Adipose tissue (tissue), 3 donors: Measurements from ENCODE around the gene DBH. TPM values are rescaled to one million over a fixed set of nuclear protein-coding genes. Genes with fewer than 3 reads are reported as not detected.
"Not testable (repeated sequence)": the region's sequence is repeated elsewhere in the genome, so short reads cannot be mapped to it uniquely, and the experiment has no call there.

ENCODE experiments used
- H3K27ac ChIP-seq: one replicate; pipeline ENCODE4 v1.5.1; 2013; ENCODE audit warnings: low read depth, low read length
- WGBS, 3 donors: extraction: QIAGEN DNeasy Blood & Tissue Kit; methylation state at CpG; one replicate each; pipeline ENCODE4 v1.1.7; 2013; 5-methylcytosine and 5-hydroxymethylcytosine counted together
- polyA plus RNA-seq, 3 donors: library from polyadenylated mRNA; stranded (reverse); fragments of 200-250 nt; gene quantifications; one replicate each; pipeline ENCODE4 v1.2.3, GENCODE V29; 2013
- donor health status: healthy with polysubstance abuse.
- donor health status: Bipolar disorder and iron deficiency.
- donor health status: healthy.

The DBH gene
- polyA plus RNA-seq, 3 donors, result 0.01 to 0.05 TPM; not detected in 1

DNA sequence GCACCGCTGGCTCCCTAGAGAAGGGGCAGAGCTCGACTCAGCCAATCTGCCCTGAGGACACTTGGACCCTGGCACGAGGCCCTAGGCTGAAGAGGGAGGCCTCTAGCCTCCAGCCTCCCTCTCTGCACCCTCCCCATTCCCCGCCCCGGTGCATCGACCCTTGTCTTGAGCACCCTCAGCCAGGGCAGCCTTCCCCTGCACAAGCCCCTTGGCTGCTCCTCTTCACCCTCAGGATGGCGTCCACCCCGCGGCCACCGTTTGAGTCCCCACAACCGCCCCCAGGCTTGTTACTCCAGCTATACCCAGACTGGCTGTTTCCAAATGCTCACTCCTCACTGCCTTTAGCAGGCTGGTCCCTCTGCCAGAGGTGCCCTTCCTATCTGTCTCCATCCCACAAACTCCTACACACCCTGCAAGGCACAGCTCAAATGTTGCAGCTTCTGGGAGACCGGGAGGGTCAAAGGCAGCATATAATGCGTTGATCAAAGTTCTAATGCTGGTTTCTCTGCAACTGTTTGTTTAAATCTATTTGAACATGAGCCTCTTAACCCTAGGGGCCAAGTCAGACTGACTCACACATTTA is 20.5 kb upstream of the DBH start:
- no peak overlapping the region for H3K27ac ChIP-seq
- WGBS, 3 donors, result 67 to 72% (median 71%) methylated on average over 12 to 13 of the region's 13 CpGs

GRCh38 chr9:133616643-133617405 is 19.3 kb upstream of the DBH start:
- 76 to 81% (median 77%) methylated on average over 12 to 13 of the region's 13 CpGs for WGBS, 3 donors
- no peak overlapping the region for H3K27ac ChIP-seq

DNA sequence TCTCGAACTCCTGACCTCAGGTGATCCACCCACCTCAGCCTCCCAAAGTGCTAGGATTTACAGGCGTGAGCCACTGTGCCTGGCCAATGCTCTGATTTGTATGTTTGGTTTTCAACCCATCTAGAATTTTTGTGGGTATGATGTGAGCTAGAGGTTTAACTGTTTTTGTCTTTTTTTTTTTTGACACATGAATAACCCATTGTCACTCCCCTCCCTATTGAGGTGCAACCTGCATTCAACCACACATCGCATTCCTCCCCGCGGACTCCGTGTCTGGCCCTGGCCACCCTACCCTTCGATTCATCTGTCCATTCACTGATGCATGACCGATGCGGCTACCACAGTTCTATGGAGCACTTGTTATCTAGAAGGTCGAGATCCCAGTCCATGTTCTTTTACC is 17.4 kb upstream of the DBH start:
- WGBS, 3 donors, result 79 to 86% (median 86%) methylated on average over 10 of the region's 10 CpGs
- H3K27ac ChIP-seq, result no peak overlapping the region

- H3K27ac ChIP-seq, result no peak overlapping the region
- 11 to 17% (median 15%) methylated on average over 8 of the region's 8 CpGs for WGBS, 3 donors
Observed at GRCh38 chr9:133619791-133620190, 16.4 kb upstream of the DBH start.

DNA sequence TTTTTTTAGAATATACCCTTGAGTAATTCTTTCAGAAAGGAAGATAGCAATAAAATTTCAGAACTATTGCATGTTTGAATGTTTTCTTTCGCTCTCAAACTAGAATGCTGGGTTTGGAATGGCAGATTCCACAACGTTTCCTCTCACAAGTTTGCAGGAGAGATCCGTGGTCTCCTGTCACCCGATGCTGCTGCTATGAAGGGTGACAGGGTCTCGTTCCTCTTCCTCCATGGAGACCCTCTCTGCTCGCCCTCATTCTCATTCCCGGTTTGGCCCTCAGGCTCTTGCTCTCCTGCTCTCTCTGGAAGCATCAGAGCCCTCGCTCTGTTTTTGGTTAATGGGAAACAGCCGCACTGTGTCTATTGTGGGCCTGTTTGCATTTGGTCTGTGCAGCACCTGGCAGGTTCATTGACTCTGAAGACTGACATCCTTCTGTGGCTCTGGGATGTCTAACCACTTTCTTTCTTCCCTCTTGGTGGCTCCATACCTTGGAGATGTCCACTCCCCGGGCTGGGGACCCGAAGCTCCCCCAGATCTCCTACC is 14.4 kb upstream of the DBH start:
- no peak overlapping the region for H3K27ac ChIP-seq
- 57 to 75% (median 75%) methylated on average over 11 of the region's 11 CpGs for WGBS, 3 donors

GRCh38 chr9:133622555-133622954 is 13.6 kb upstream of the DBH start:
- WGBS, 3 donors, result 47 to 68% (median 68%) methylated on average over 5 of the region's 5 CpGs
- H3K27ac ChIP-seq, result no peak overlapping the region

- not testable (repeated sequence) for H3K27ac ChIP-seq
Observed at GRCh38 chr9:133626008-133626407, 10.2 kb upstream of the DBH start.

GRCh38 chr9:133627341-133627740 is 8.8 kb upstream of the DBH start:
- no peak overlapping the region for H3K27ac ChIP-seq
- 75 to 83% (median 81%) methylated on average over 3 of the region's 3 CpGs for WGBS, 3 donors

- no peak overlapping the region for H3K27ac ChIP-seq
- 65 to 70% (median 67%) methylated on average over 8 of the region's 8 CpGs for WGBS, 3 donors
Observed at GRCh38 chr9:133628766-133629165, 7.4 kb upstream of the DBH start.

- 81 to 90% (median 86%) methylated on average over 23 of the region's 23 CpGs for WGBS, 3 donors
Observed at GRCh38 chr9:133629221-133630110, 6.7 kb upstream of the DBH start.

DNA sequence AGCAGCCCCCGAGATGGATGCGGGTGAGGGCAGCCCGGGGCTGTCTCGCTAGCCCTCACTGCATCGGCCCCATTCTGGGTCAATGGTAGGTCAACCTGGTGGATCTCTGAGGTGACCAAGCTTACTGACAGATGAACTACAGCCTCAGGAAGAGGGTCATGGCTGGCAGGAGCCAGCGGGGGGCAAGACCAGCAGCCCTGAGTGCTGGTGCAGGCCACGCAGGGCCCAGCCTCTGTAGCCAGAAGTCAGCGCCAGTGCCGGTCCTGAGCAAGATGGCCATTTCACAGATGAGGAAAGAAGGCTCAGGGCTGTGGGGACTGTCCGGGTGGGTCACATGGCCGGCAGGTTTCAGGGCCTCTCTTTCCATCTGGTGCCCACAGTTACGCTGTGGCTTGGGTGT is 5.1 kb upstream of the DBH start:
- H3K27ac ChIP-seq, result no peak overlapping the region
- 89 to 96% (median 93%) methylated on average over 12 of the region's 12 CpGs for WGBS, 3 donors

More at GRCh38 chr9:133629221-133630110, 6.7 kb upstream of the DBH start:
- H3K27ac ChIP-seq, result no peak overlapping the region

GRCh38 chr9:133632806-133633680 is 3.1 kb upstream of the DBH start:
- WGBS, 3 donors, result 48 to 57% (median 53%) methylated on average over 26 to 27 of the region's 27 CpGs
- no peak overlapping the region for H3K27ac ChIP-seq

DNA sequence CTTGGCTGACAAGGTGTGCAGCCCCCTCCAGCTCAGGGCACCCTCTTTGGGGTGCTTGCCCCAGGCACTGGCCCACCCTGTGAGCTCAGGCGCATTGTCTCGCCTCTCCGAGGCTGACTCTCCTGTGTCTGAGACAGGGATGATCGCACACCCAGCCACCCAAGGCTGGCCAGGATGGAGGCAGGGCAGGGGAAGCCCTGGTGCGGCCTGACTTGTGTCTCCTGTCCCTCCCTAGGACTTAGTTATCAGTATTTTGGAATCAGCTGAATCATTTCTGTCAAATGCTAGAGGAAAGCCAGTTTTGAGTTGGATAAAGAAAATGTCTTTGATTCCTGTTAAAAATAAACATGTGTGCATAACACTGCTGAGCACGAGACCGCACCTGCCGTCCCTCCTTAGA is 2.5 kb upstream of the DBH start:
- 35 to 45% (median 42%) methylated on average over 8 of the region's 8 CpGs for WGBS, 3 donors
- H3K27ac ChIP-seq, result no peak overlapping the region

DNA sequence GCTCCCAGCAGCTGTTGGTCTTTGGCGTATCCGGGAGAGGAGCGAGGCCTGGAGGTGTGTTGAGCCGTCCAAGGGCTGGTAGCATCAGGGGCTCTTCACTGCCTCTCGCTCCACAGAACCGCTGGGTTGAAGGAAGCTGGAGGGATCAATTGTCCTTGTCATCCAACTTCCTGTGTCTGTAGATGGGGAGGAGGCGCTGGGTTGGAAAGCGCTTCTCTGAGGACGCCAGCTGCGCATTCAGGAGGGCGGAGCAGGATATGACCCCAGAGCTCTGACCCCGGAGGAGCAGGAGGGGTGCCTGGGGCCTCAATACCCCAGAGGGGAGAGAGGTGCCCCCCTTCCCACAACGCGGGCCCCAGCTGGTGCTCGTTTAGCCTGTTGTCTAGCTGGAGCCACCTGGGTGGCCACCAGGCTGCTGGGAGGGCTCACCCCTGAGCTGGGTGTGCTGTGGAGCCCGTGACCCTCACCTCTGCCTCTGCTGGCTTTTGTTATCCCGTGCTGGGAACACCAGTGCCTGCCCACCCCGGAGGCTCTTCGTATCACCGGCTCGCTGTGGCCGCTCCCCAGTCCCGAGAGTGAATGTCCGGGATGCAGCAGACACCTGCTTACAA is 2.0 kb upstream of the DBH start:
- WGBS, 3 donors, result 31 to 47% (median 43%) methylated on average over 24 of the region's 24 CpGs
- no peak overlapping the region for H3K27ac ChIP-seq

- WGBS, 3 donors, result 50 to 68% (median 61%) methylated on average over 6 of the region's 6 CpGs
- no peak overlapping the region for H3K27ac ChIP-seq
Observed at GRCh38 chr9:133635098-133635497, 1.1 kb upstream of the DBH start.

- WGBS, 3 donors, result 83 to 88% (median 87%) methylated on average over 12 of the region's 12 CpGs
- H3K27ac ChIP-seq, result no peak overlapping the region
Observed at GRCh38 chr9:133636902-133637301, 739 bp downstream of the DBH start.

- WGBS, 3 donors, result 66 to 70% (median 68%) methylated on average over 12 of the region's 12 CpGs
- no peak overlapping the region for H3K27ac ChIP-seq
Observed at GRCh38 chr9:133637451-133638055, 1.4 kb downstream of the DBH start.
